ENCODE data around the gene GPC4. TPM values are rescaled to one million over a fixed set of nuclear protein-coding genes. Genes with fewer than 3 reads are reported as not detected.

Gene GPC4
- total and polyA plus RNA-seq, 4 donors: 0.23 to 1.3 (median 0.71) TPM

DNA sequence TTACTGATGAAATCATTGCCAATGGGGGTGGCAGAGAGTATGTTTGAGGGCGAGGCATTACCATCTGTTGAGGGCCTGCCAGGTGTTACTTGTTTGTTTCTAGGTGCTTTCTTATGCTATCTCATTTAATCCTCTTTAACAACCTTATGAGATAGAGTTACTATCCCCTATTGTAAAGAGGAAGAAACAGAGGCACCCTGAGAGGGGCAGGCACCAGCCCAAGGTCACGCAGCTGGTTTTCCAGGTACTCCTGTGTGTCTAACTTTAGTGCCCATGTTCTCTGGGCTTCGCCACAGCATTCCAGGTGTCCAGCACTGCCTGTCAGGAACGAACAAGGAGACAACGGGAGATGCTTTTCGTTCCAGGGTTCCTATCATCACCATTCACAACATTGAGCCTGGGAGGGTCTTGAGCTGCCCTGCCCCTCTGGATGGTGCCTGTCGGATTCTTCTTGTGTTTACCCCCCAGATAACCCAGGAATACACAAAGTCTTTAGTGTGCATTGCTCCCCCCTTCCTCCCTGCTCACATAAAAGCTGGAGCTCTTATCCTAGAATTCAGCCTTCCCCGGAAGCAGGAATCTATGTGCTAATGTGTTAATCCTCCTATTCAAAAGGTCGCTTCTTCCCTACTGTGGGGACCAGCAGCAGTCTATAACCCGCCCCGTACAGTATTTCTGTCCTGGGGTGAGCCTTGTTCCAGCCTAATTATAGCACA is 24.9 kb upstream of the GPC4 start:
- no peak overlapping the region for H3K9ac ChIP-seq (ENCODE audit: low read depth in 1 of 2, low read length in 2 of 2)
- no peak for TF ChIP-seq YY1 (IDR thresholded peaks at IDR 0.05)
- no peak overlapping the region for H3K4me3 ChIP-seq (ENCODE audit: low read depth in 1 of 3, low read length in 3 of 3)
- 49% methylated on average over 11 of the region's 11 CpGs for WGBS
- peaks cover 0 to 4% (median 0%) of the 10 kb centered on the region in 4 donors for H3K27me3 ChIP-seq (ENCODE audit: control insufficient read depth in 4 of 4, insufficient read depth in 4 of 4, low read length in 3 of 4)
- no peaks in the 10 kb centered on the region for H3K9me3 ChIP-seq (ENCODE audit: control insufficient read depth in 4 of 4, low read length in 3 of 4)
- H3K36me3 ChIP-seq (ENCODE audit: control insufficient read depth in 4 of 4, insufficient read depth in 3 of 4, low read depth in 1 of 4, low read length in 3 of 4): no peaks in the 10 kb centered on the region
- H3K27ac ChIP-seq (ENCODE audit: low read depth in 1 of 2, low read length in 2 of 2): no peak overlapping the region
- no peaks in the 10 kb centered on the region for H3K4me1 ChIP-seq (ENCODE audit: control insufficient read depth in 4 of 4, insufficient read depth in 4 of 4, low read length in 3 of 4)
- no peak for DNase-seq (ENCODE audit: low spot score)

DNA sequence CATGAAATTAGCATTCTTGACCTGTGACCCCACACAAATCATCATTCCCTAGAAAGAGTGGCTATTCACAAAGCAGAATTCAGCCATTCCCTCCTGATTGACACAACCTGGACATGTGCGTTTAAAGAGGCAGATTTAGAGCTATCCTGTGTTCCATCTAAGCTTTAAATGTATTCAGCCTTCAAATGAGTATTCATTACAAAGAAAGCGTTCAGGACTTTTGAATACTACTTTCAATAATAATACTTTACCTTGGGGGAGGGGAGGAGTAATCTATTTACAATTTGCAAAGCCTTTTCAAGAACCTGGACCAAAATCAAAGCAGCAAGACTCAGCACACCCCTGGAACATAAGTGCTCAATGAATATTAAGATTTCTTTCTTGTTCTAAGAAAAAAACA is 22.5 kb upstream of the GPC4 start:
- Histone ChIP-seq H3K4me3 (ENCODE audit: low read depth in 1 of 3, low read length in 3 of 3) (no peak overlapping the region), H3K9me3 (ENCODE audit: control insufficient read depth in 4 of 4, low read length in 3 of 4) (no peaks in the 10 kb centered on the region), H3K27ac (ENCODE audit: low read depth in 1 of 2, low read length in 2 of 2) (no peak overlapping the region), H3K36me3 (ENCODE audit: control insufficient read depth in 4 of 4, insufficient read depth in 3 of 4, low read depth in 1 of 4, low read length in 3 of 4) (no peaks in the 10 kb centered on the region), H3K9ac (ENCODE audit: low read depth in 1 of 2, low read length in 2 of 2) (no peak overlapping the region), H3K4me1 (ENCODE audit: control insufficient read depth in 4 of 4, insufficient read depth in 4 of 4, low read length in 3 of 4) (no peaks in the 10 kb centered on the region), H3K27me3 (ENCODE audit: control insufficient read depth in 4 of 4, insufficient read depth in 4 of 4, low read length in 3 of 4) (peaks cover 0 to 4% (median 0%) of the 10 kb centered on the region in 4 donors)
- TF ChIP-seq GABPA (IDR thresholded peaks at IDR 0.05 in 1 of 2, conservative IDR thresholded peaks at IDR 0.05 in 1 of 2) (no peak), FOXA2 (IDR thresholded peaks at IDR 0.05) (no peak), FOXA1 (IDR thresholded peaks at IDR 0.05) (no peak), ATF3 (IDR thresholded peaks at IDR 0.05) (no peak), RAD21 (IDR thresholded peaks at IDR 0.05) (no peak), HNF4A (conservative IDR thresholded peaks at IDR 0.05) (no peak), TAF1 (conservative IDR thresholded peaks at IDR 0.05) (no peak), YY1 (IDR thresholded peaks at IDR 0.05) (no peak), SP1 (IDR thresholded peaks at IDR 0.05) (no peak), CTCF (IDR thresholded peaks at IDR 0.05; ENCODE audit: low read depth, low read length, missing input control) (no peak), JUND (IDR thresholded peaks at IDR 0.05) (no peak), EGR1 (IDR thresholded peaks at IDR 0.05; ENCODE audit: low read depth in 2 of 2) (no peak), ZBTB33 (IDR thresholded peaks at IDR 0.05) (no peak), RXRA (IDR thresholded peaks at IDR 0.05) (no peak), NR2F2 (IDR thresholded peaks at IDR 0.05) (no peak), HNF4G (IDR thresholded peaks at IDR 0.05) (no peak)
- TF ChIP-seq, protein P1, sequence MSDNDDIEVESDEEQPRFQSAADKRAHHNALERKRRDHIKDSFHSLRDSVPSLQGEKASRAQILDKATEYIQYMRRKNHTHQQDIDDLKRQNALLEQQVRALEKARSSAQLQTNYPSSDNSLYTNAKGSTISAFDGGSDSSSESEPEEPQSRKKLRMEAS (IDR thresholded peaks at IDR 0.05): no peak
- TF ChIP-seq, protein P2, sequence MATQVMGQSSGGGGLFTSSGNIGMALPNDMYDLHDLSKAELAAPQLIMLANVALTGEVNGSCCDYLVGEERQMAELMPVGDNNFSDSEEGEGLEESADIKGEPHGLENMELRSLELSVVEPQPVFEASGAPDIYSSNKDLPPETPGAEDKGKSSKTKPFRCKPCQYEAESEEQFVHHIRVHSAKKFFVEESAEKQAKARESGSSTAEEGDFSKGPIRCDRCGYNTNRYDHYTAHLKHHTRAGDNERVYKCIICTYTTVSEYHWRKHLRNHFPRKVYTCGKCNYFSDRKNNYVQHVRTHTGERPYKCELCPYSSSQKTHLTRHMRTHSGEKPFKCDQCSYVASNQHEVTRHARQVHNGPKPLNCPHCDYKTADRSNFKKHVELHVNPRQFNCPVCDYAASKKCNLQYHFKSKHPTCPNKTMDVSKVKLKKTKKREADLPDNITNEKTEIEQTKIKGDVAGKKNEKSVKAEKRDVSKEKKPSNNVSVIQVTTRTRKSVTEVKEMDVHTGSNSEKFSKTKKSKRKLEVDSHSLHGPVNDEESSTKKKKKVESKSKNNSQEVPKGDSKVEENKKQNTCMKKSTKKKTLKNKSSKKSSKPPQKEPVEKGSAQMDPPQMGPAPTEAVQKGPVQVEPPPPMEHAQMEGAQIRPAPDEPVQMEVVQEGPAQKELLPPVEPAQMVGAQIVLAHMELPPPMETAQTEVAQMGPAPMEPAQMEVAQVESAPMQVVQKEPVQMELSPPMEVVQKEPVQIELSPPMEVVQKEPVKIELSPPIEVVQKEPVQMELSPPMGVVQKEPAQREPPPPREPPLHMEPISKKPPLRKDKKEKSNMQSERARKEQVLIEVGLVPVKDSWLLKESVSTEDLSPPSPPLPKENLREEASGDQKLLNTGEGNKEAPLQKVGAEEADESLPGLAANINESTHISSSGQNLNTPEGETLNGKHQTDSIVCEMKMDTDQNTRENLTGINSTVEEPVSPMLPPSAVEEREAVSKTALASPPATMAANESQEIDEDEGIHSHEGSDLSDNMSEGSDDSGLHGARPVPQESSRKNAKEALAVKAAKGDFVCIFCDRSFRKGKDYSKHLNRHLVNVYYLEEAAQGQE (IDR thresholded peaks at IDR 0.05): no peak
- 82% methylated on average over 2 of the region's 2 CpGs for whole genome bisulfite sequencing
- no peak for DNase-seq (ENCODE audit: low spot score)
